Keratinocyte (primary cell): ENCODE data around the gene ARHGAP24. TPM values are rescaled to one million over a fixed set of nuclear protein-coding genes. Genes with fewer than 3 reads are reported as not detected.

Experiments used
- DNase-seq: peaks from one replicate; pipeline ENCODE4 v3.0.0-alpha.2; 2011; ENCODE audit warnings: low read depth, missing footprints, low spot score
- FAIRE-seq: peaks from 2 replicates; lab custom pipeline; 2011; peaks lifted over from hg19 to GRCh38; lab: Jason Lieb, UNC
- H2AFZ ChIP-seq: 2 replicates; pipeline ENCODE4 v1.6.0; 2012; ENCODE audit warnings: low read length, control low read depth, inconsistent platforms; ENCODE audit not compliant: control insufficient read depth
- H3K27ac ChIP-seq: 2 replicates; pipeline ENCODE4 v1.5.1; 2011; ENCODE audit warnings: low read length; ENCODE audit not compliant: control insufficient read depth, insufficient read depth
- H3K27me3 ChIP-seq: 3 replicates; pipeline ENCODE4 v1.6.0; 2011; ENCODE audit warnings: low read length; ENCODE audit not compliant: control insufficient read depth, insufficient read depth; ENCODE audit errors: extremely low read depth
- H3K36me3 ChIP-seq, 2 experiments: 2 replicates in 1 of 2; 3 replicates in 1 of 2; pipeline ENCODE4 v1.5.1; 2011; ENCODE audit warnings: low read length in 2 of 2, mild to moderate bottlenecking in 1 of 2; ENCODE audit not compliant: control insufficient read depth in 2 of 2, insufficient read depth in 2 of 2; ENCODE audit errors: extremely low read depth in 1 of 2
- H3K4me1 ChIP-seq: 3 replicates; pipeline ENCODE4 v1.5.1; 2011; ENCODE audit warnings: low read length; ENCODE audit not compliant: control insufficient read depth, insufficient read depth; ENCODE audit errors: extremely low read depth
- H3K4me2 ChIP-seq: 3 replicates; pipeline ENCODE4 v1.6.0; 2011; ENCODE audit warnings: low read depth, low read length; ENCODE audit not compliant: control insufficient read depth, insufficient read depth; ENCODE audit errors: extremely low read depth
- H3K4me3 ChIP-seq, 3 experiments: fragments of 200-600 bp in 1 of 3; sonication (generic) in 1 of 3; 2 replicates in 2 of 3; 3 replicates in 1 of 3; pipeline ENCODE4 v1.5.1; 2011 to 2016; ENCODE audit warnings: low read length in 3 of 3, mild to moderate bottlenecking in 3 of 3, control low read depth in 2 of 3, inconsistent platforms in 1 of 3, low read depth in 1 of 3, mixed read lengths in 1 of 3, mixed run types in 1 of 3, moderate library complexity in 1 of 3; ENCODE audit not compliant: control insufficient read depth in 2 of 3, insufficient read depth in 2 of 3; ENCODE audit errors: extremely low read depth in 1 of 3
- H3K79me2 ChIP-seq: 2 replicates; pipeline ENCODE4 v1.6.0; 2012; ENCODE audit warnings: low read length; ENCODE audit not compliant: control insufficient read depth, insufficient read depth
- H3K9ac ChIP-seq: 3 replicates; pipeline ENCODE4 v1.6.0; 2011; ENCODE audit warnings: low read length; ENCODE audit not compliant: control insufficient read depth, insufficient read depth; ENCODE audit errors: extremely low read depth
- H3K9me1 ChIP-seq: 3 replicates; pipeline ENCODE4 v1.6.0; 2011; ENCODE audit warnings: low read length; ENCODE audit not compliant: control insufficient read depth, insufficient read depth; ENCODE audit errors: extremely low read depth
- H3K9me3 ChIP-seq: 2 replicates; pipeline ENCODE4 v1.5.1; 2012; ENCODE audit warnings: low read depth, low read length; ENCODE audit not compliant: control insufficient read depth
- H4K20me1 ChIP-seq: 3 replicates; pipeline ENCODE4 v1.6.0; 2011; ENCODE audit warnings: low read length; ENCODE audit not compliant: control insufficient read depth, insufficient read depth; ENCODE audit errors: extremely low read depth
- EZH2 ChIP-seq: IDR thresholded peaks from one replicate; pipeline ENCODE4 v1.6.1; 2012; ENCODE audit warnings: inconsistent platforms, mild to moderate bottlenecking, low read length, moderate library complexity
- dilution Hi-C: fragments of 300-500 bp; cut with MboI; formaldehyde crosslinking; loops from one replicate; pipeline ENCODE4 v1.7.0; 2020; ENCODE audit warnings: low sequenced_read_pairs; ENCODE audit not compliant: extremely low pct_ligation_motif_present
- polyA plus RNA-seq, 5 experiments: library from polyadenylated mRNA; depleted of rRNA in 3 of 5; stranded (reverse) in 3 of 5; stranded (forward) in 1 of 5; unstranded in 1 of 5; fragments of >200 nt; gene quantifications; 1 replicate in 1 of 5; 2 replicates in 3 of 5; 3 replicates in 1 of 5; pipeline versions ENCODE4 v1.2.1 to v1.2.3, GENCODE V29; 2011 to 2012; ENCODE audit warnings: missing spikeins in 2 of 5, low read depth in 1 of 5, low replicate concordance in 1 of 5
- TF ChIP-seq, protein P1 (sequence below), 3 experiments: IDR thresholded peaks in 1 of 3; conservative IDR thresholded peaks in 1 of 3; optimal IDR thresholded peaks in 1 of 3; 2 replicates in 2 of 3; 3 replicates in 1 of 3; pipeline versions ENCODE3 to v1.5.1; 2011; ENCODE audit warnings: low read length in 3 of 3, mild to moderate bottlenecking in 3 of 3, moderate library complexity in 2 of 3, control low read depth in 1 of 3, inconsistent platforms in 1 of 3; ENCODE audit not compliant: insufficient read depth in 2 of 3; ENCODE audit errors: extremely low read depth in 1 of 3

ARHGAP24 gene
- polyA plus RNA-seq, 1 donor (not counting 4 experiments of a cell fraction or from before 2014, with no cell fraction given) = 0.87 TPM

DNA sequence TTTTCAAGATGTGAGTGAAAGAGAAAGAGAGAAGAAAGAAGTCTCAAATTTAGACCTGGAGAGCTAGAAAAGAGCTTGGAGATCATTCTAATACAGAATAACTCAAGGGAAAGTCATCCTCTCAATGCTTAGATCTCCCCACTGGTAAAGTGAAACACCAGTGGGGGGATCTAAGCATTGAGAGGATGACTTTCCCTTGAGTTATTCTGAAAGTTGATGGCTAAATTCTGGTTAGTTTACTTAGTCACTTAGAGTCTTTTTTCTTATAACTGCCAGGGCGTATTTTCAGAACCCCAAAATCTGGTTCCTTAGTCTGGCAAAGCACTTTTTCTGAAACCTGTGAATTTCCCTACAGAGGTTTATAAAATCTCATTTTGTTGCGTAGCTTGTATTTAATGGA, 198.6 kb downstream of the ARHGAP24 start:
- H3K4me3 ChIP-seq = no peak overlapping the region
- H2AFZ ChIP-seq = no peak overlapping the region
- H3K4me2 ChIP-seq = no peak overlapping the region
- H3K9me3 ChIP-seq = no peaks in the 10 kb centered on the region
- DNase-seq (no peak), FAIRE-seq (no peak)
- H3K36me3 ChIP-seq = no peaks in the 10 kb centered on the region
- TF ChIP-seq, protein P1, sequence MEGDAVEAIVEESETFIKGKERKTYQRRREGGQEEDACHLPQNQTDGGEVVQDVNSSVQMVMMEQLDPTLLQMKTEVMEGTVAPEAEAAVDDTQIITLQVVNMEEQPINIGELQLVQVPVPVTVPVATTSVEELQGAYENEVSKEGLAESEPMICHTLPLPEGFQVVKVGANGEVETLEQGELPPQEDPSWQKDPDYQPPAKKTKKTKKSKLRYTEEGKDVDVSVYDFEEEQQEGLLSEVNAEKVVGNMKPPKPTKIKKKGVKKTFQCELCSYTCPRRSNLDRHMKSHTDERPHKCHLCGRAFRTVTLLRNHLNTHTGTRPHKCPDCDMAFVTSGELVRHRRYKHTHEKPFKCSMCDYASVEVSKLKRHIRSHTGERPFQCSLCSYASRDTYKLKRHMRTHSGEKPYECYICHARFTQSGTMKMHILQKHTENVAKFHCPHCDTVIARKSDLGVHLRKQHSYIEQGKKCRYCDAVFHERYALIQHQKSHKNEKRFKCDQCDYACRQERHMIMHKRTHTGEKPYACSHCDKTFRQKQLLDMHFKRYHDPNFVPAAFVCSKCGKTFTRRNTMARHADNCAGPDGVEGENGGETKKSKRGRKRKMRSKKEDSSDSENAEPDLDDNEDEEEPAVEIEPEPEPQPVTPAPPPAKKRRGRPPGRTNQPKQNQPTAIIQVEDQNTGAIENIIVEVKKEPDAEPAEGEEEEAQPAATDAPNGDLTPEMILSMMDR (optimal IDR thresholded peaks at IDR 0.05 in 1 of 3, IDR thresholded peaks at IDR 0.05 in 1 of 3, conservative IDR thresholded peaks at IDR 0.05 in 1 of 3; ENCODE audit: extremely low read depth in 1 of 3, insufficient read depth in 2 of 3, low read length in 3 of 3) = no peak
- no peak for TF ChIP-seq EZH2
- no peaks in the 10 kb centered on the region for H4K20me1 ChIP-seq
- no peak overlapping the region for H3K27ac ChIP-seq
- dilution Hi-C loops = no loop called here
- H3K27me3 ChIP-seq = no peaks in the 10 kb centered on the region
- no peaks in the 10 kb centered on the region for H3K79me2 ChIP-seq
- H3K9me1 ChIP-seq = no peaks in the 10 kb centered on the region
- H3K4me1 ChIP-seq = no peaks in the 10 kb centered on the region
- H3K9ac ChIP-seq = no peak overlapping the region

DNA sequence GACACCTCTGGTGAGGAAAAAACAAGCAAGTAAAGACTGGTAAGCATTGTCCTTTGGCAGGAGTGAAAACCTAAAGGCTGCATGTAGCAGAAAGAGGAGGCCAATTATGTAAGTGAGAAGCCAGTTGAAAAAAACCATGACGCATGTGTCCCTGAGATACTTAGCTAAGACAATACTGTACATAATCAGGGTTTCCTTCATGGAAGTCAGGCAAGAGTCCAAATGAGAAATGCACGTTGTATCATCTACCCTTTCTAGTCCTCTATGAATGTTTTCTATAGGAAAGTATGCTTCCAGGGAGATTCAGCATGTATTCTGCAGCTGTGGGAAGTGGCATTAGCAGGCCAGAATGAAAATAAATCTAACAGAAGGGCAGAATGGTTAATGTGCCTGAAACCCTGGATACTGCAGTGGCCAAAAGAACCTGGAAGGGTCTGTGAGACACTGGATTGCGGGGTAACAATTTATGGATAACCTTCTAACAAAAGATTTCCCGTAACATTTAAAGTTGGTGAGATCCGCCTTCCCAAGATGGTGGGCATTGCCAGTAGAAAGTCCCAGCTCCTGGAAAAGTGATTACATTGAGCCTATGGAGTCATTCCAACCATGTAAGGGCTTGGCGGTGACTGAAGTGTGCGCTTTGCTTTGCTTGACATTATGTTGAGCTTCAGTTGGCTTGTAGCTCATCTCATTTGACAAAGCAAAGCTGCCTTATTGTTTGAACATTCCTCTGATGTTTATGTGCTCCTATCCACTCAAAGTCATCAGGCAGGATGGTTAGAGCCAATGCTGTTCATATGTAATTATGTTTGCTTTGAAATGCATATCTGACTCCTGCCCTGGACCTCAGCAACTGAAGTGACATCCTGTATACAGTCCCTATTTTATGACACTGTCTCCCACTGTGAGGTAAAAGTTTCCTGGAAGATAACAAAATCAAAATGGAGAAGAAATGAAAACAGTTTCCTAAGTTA, 200.4 kb downstream of the ARHGAP24 start:
- Histone ChIP-seq H3K9me3 (no peaks in the 10 kb centered on the region), H3K27ac (no peak overlapping the region), H4K20me1 (no peaks in the 10 kb centered on the region), H3K4me3 (no peak overlapping the region), H3K27me3 (no peaks in the 10 kb centered on the region), H3K4me2 (no peak overlapping the region), H3K4me1 (no peaks in the 10 kb centered on the region), H3K9ac (no peak overlapping the region), H3K36me3 (no peaks in the 10 kb centered on the region), H3K79me2 (no peaks in the 10 kb centered on the region), H2AFZ (no peak overlapping the region), H3K9me1 (no peaks in the 10 kb centered on the region)
- no peak for TF ChIP-seq EZH2
- TF ChIP-seq, protein P1 (optimal IDR thresholded peaks at IDR 0.05 in 1 of 3, IDR thresholded peaks at IDR 0.05 in 1 of 3, conservative IDR thresholded peaks at IDR 0.05 in 1 of 3; ENCODE audit: extremely low read depth in 1 of 3, insufficient read depth in 2 of 3, low read length in 3 of 3) = no peak
- dilution Hi-C loops = no loop called here
- DNase-seq (no peak), FAIRE-seq (no peak)
